GM23338 (cell line): ENCODE data around the gene HAT1.

Experiments
- CREB1 ChIP-seq: fragments of 250-450 bp; sonication (Bioruptor Pico); IDR thresholded peaks from 2 replicates; pipeline ENCODE4 v1.5.0; 2020; ENCODE audit warnings: low read depth, mild to moderate bottlenecking, moderate library complexity
- EZH2 ChIP-seq: fragments of 200-600 bp; sonication (generic); IDR thresholded peaks from one replicate; pipeline ENCODE4 v1.8.0; 2017; ENCODE audit warnings: antibody characterized with exemption, mild to moderate bottlenecking, low read depth; ENCODE audit not compliant: unreplicated experiment
- EZH2phosphoT487 ChIP-seq: fragments of 200-600 bp; sonication (generic); IDR thresholded peaks from one replicate; pipeline ENCODE4 v1.8.1; 2018; ENCODE audit warnings: antibody characterized with exemption; ENCODE audit not compliant: unreplicated experiment
- JUNB ChIP-seq: IDR thresholded peaks from one replicate; pipeline ENCODE4 v1.6.1; 2016; ENCODE audit warnings: antibody characterized with exemption; ENCODE audit not compliant: unreplicated experiment
- NANOG ChIP-seq: IDR thresholded peaks from 2 replicates; pipeline ENCODE4 v1.6.1; 2016; ENCODE audit warnings: antibody characterized with exemption, borderline replicate concordance
- POLR2AphosphoS5 ChIP-seq: IDR thresholded peaks from 2 replicates; pipeline ENCODE4 v1.6.1; 2016; ENCODE audit warnings: antibody characterized with exemption, low read depth
- STAT1 ChIP-seq: IDR thresholded peaks from one replicate; pipeline ENCODE4 v1.6.1; 2016; ENCODE audit warnings: antibody characterized with exemption; ENCODE audit not compliant: unreplicated experiment
- ZNF114 ChIP-seq: fragments of 250-450 bp; sonication (Bioruptor Pico); IDR thresholded peaks from 2 replicates; pipeline ENCODE4 v1.5.0; 2020; ENCODE audit warnings: mild to moderate bottlenecking, moderate library complexity
- ZNF331 ChIP-seq: fragments of 250-450 bp; sonication (Bioruptor Pico); IDR thresholded peaks from 2 replicates; pipeline ENCODE4 v1.5.0; 2020; ENCODE audit warnings: low read depth, mild to moderate bottlenecking, moderate library complexity
- TF ChIP-seq, protein P1 (sequence below): IDR thresholded peaks from 2 replicates; pipeline ENCODE4 v1.6.1; 2016; ENCODE audit warnings: antibody characterized with exemption
- TF ChIP-seq, protein P2 (sequence below), 2 experiments: fragments of 200-600 bp in 1 of 2; sonication (generic) in 1 of 2; conservative IDR thresholded peaks; 2 replicates each; pipeline versions ENCODE4 v1.5.1 to v1.6.1; 2016 to 2017; ENCODE audit warnings: antibody characterized with exemption in 2 of 2, low read depth in 2 of 2, mild to moderate bottlenecking in 2 of 2, moderate library complexity in 1 of 2
- TF ChIP-seq, protein P3 (sequence below): IDR thresholded peaks from one replicate; pipeline ENCODE4 v1.6.1; 2018; ENCODE audit warnings: antibody characterized with exemption; ENCODE audit not compliant: unreplicated experiment

DNA sequence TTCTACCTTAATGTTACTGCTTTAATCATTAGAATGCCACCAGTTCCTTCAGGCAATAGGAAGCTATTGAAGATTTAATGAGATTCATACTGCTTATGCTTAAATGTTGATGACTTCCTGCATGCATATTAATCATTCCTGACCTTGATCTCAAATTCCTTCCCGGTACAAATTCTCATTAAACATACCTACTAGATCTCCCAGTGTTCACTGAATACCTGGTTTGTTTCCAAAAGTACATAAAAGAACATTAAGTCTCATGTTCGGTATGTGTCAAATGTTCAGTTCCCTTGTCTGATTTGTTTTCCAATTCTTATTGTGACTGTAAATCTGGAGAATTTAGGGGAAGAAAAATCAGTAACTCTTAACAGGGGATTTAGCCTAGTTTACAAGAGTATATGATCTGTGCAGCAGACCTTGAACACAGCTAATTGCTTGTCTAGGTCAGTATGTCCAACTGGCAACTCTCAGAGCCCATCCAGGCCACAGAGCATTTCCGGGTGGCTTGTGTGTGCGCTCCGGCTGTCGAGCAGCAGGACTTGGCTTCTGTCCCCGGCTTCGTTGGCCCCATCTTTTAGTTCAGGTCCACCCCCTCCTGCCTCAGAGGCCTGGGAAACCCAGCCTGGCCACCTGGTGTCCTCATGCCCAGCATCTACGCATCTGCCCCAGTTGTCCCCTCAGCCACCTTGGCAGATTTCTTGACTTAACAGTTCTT is 90.6 kb downstream of the HAT1 start:
- TF ChIP-seq, protein P1, sequence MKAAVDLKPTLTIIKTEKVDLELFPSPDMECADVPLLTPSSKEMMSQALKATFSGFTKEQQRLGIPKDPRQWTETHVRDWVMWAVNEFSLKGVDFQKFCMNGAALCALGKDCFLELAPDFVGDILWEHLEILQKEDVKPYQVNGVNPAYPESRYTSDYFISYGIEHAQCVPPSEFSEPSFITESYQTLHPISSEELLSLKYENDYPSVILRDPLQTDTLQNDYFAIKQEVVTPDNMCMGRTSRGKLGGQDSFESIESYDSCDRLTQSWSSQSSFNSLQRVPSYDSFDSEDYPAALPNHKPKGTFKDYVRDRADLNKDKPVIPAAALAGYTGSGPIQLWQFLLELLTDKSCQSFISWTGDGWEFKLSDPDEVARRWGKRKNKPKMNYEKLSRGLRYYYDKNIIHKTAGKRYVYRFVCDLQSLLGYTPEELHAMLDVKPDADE = no peak
- TF ChIP-seq, protein P2, sequence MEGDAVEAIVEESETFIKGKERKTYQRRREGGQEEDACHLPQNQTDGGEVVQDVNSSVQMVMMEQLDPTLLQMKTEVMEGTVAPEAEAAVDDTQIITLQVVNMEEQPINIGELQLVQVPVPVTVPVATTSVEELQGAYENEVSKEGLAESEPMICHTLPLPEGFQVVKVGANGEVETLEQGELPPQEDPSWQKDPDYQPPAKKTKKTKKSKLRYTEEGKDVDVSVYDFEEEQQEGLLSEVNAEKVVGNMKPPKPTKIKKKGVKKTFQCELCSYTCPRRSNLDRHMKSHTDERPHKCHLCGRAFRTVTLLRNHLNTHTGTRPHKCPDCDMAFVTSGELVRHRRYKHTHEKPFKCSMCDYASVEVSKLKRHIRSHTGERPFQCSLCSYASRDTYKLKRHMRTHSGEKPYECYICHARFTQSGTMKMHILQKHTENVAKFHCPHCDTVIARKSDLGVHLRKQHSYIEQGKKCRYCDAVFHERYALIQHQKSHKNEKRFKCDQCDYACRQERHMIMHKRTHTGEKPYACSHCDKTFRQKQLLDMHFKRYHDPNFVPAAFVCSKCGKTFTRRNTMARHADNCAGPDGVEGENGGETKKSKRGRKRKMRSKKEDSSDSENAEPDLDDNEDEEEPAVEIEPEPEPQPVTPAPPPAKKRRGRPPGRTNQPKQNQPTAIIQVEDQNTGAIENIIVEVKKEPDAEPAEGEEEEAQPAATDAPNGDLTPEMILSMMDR (conservative IDR thresholded peaks at IDR 0.05; ENCODE audit: low read depth in 2 of 2) = no peak
- TF ChIP-seq EZH2 (no peak), POLR2AphosphoS5 (no peak), CREB1 (CRISPR knock-in tag) (no peak), JUNB (no peak), NANOG (no peak), EZH2phosphoT487 (no peak), STAT1 (no peak), ZNF114 (CRISPR knock-in tag) (no peak), ZNF331 (CRISPR knock-in tag) (no peak)
- TF ChIP-seq, protein P3, sequence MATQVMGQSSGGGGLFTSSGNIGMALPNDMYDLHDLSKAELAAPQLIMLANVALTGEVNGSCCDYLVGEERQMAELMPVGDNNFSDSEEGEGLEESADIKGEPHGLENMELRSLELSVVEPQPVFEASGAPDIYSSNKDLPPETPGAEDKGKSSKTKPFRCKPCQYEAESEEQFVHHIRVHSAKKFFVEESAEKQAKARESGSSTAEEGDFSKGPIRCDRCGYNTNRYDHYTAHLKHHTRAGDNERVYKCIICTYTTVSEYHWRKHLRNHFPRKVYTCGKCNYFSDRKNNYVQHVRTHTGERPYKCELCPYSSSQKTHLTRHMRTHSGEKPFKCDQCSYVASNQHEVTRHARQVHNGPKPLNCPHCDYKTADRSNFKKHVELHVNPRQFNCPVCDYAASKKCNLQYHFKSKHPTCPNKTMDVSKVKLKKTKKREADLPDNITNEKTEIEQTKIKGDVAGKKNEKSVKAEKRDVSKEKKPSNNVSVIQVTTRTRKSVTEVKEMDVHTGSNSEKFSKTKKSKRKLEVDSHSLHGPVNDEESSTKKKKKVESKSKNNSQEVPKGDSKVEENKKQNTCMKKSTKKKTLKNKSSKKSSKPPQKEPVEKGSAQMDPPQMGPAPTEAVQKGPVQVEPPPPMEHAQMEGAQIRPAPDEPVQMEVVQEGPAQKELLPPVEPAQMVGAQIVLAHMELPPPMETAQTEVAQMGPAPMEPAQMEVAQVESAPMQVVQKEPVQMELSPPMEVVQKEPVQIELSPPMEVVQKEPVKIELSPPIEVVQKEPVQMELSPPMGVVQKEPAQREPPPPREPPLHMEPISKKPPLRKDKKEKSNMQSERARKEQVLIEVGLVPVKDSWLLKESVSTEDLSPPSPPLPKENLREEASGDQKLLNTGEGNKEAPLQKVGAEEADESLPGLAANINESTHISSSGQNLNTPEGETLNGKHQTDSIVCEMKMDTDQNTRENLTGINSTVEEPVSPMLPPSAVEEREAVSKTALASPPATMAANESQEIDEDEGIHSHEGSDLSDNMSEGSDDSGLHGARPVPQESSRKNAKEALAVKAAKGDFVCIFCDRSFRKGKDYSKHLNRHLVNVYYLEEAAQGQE = no peak
